Naive thymus-derived CD8-positive, alpha-beta T cell (primary cell): ENCODE measurements around the gene ITGA1. TPM values are rescaled to one million over a fixed set of nuclear protein-coding genes. Genes with fewer than 3 reads are reported as not detected.
"Not testable (repeated sequence)": the region's sequence is repeated elsewhere in the genome, so short reads cannot be mapped to it uniquely, and the experiment has no call there.

Experiments
- ATAC-seq, 2 donors: fragments of 150-1000 bp; cut with Tn5 transposase in 1 of 2; sonication (Bioruptor Pico), chemical (Tn5 transposase) in 1 of 2; 1 replicate in 1 of 2; 2 replicates in 1 of 2; pipeline ENCODE4 v1.10.0; 2021; ENCODE audit warnings: mild to moderate bottlenecking in 2 of 2, moderate library complexity in 2 of 2
- POLR2A ChIA-PET: fragments of 350-600 bp; sonication (Branson Sonifier 250); formaldehyde crosslinking; loops from one replicate; lab custom pipeline; 2021; ENCODE audit warnings: antibody characterized with exemption; lab: Charles Lee
- DNase-seq, 10 donors: peaks; one replicate each; pipeline versions ENCODE4 v3.0.0 to v3.0.0-alpha.2; 2020 to 2022
- H3K27ac Mint-ChIP-seq, 10 donors: one replicate each; pipeline ENCODE4 v1.8.0; 2020 to 2022; ENCODE audit warnings: mild to moderate bottlenecking in 10 of 10, mixed read lengths in 10 of 10, moderate library complexity in 4 of 10, inconsistent platforms in 1 of 10
- H3K27me3 Mint-ChIP-seq, 5 donors: one replicate each; pipeline ENCODE4 v1.8.0; 2021 to 2022; ENCODE audit warnings: mixed read lengths in 5 of 5
- H3K36me3 Mint-ChIP-seq, 3 donors: one replicate each; pipeline ENCODE4 v1.8.0; 2020 to 2022; ENCODE audit warnings: mixed read lengths in 3 of 3, mild to moderate bottlenecking in 2 of 3, inconsistent platforms in 1 of 3
- H3K4me1 Mint-ChIP-seq, 4 donors: one replicate each; pipeline ENCODE4 v1.8.0; 2021 to 2022; ENCODE audit warnings: mixed read lengths in 4 of 4
- H3K4me3 Mint-ChIP-seq, 10 donors: one replicate each; pipeline ENCODE4 v1.8.0; 2020 to 2022; ENCODE audit warnings: mild to moderate bottlenecking in 10 of 10, mixed read lengths in 10 of 10, moderate library complexity in 6 of 10, inconsistent platforms in 1 of 10
- H3K9me3 Mint-ChIP-seq, 9 donors: one replicate each; pipeline ENCODE4 v1.8.0; 2020 to 2022; ENCODE audit warnings: mixed read lengths in 9 of 9, mild to moderate bottlenecking in 3 of 9, inconsistent platforms in 1 of 9, moderate library complexity in 1 of 9
- polyA plus RNA-seq, 3 donors: library from polyadenylated mRNA; unstranded; fragments of 300-500 nt; fragmentation: Illumina TruSeq; gene quantifications; one replicate each; pipeline ENCODE4 v1.2.3, GENCODE V29; 2021
- total RNA-seq, 8 experiments: library from RNA in 2 of 8; stranded (reverse) in 2 of 8; gene quantifications; one replicate each; pipeline ENCODE4 v1.2.3 and lab custom pipeline; 2021 to 2026

The ITGA1 gene
- 1 to 10 TPM; 3.9 to 4.6 TPM for total RNA-seq
- 1 to 10 TPM in 1 of 3 donors, under 1 TPM in 2; 0.27 to 1.1 (median 0.83) TPM for polyA plus RNA-seq
- 1.00 to 117 (median 10.3) reads per million in 6 experiments for total RNA-seq (lab: John Stamatoyannopoulos, UW)

DNA sequence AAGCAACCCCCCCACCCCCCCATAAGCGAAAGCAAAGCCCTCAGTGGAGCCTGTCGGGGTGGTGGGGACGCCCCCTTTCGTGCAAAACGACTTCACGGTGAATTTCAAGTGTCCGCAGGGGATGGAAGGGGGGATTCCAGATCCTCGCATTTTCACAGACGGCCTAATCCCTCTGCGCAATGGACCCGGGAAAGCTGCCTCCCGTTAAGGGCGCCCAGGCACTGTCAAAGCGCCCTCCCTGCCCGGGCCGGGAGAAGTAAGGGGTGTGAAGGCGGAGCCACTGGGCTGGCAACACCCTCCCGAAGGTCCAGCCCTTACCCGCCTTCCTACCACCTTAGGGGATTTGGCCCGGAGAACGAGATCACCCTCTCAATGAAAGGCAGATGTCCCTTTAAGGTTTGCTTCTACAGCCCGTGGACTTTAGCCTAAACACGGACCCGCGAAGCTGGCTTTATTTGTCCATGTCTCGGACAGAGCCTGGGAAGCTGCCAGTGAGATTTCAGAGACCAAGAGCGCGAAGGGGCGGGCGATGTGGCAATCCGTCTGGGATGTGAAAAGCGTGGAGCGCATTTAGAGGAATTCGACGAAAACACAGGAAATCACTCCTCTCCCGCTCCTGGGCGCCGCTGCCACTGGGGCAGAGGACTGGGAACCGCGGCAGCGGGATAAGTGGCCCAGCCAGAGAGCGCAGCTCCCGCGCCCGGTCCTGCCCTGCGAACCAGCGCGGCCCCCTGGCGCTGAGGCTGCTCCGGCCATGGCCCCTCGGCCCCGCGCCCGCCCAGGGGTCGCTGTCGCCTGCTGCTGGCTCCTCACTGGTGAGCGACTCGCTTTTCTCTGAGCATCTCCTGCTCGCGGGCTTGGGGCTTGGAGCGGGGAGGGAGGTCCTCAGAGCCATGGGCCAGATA, at the start of gene ITGA1, which contains the start of gene PELO:
ITGA1 (plus strand) TSS at position 317 of the 905 bp plus-strand sequence; CDS start at position 755, 438 bp downstream.
PELO (plus strand) TSS at position 317 of the 905 bp plus-strand sequence. CDS start 12,479 bp downstream, outside the sequence.
- peaks cover 0 to 26% (median 0%) of the 10 kb centered on the region in 5 donors for H3K27me3 Mint-ChIP-seq
- H3K36me3 Mint-ChIP-seq: no peaks in the 10 kb centered on the region
- peaks cover 11 to 21% (median 17%) of the 10 kb centered on the region in 4 donors for H3K4me1 Mint-ChIP-seq
- H3K9me3 Mint-ChIP-seq: no peaks in the 10 kb centered on the region
- peak within 1 kb of the TSS in 9 of 10 donors; percentile 58 to 84 (median 82) for H3K27ac Mint-ChIP-seq
- H3K4me3 Mint-ChIP-seq: peak within 1 kb of the TSS; percentile 87 to 94 (median 92)
- DNase-seq (peak; percentile 19 to 66 (median 40)), ATAC-seq (peak; percentile 75 to 84)
- POLR2A ChIA-PET: interaction anchor here (1.3 kb wide), 1 partner anchor 12 kb away, joined by 7 read pairs; no protein-coding TSS in a partner anchor

DNA sequence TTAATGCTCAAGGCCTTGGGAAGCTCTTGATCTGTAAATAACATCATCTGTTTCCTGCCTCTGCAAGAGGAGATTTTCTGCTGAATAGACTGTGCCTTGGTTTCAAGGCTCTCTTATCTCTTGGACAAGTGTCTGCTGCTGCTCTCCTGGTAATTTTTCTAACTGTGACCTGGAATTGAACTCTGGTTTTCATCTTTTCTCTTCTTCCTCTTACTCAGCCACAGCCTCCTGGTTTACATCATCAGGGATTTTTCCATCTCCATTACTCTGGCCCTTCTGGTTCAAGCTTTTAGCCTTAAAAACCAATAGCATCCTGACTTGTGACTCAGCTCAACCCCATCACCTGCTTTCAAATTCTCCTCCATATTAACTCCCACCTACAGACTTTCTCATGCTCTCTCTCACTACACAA, 49.6 kb upstream of the ITGA1 start:
- H3K4me3 Mint-ChIP-seq: peak overlapping the region in 5 of 10 donors; percentile 0 to 66 (median 26)
- no peaks in the 10 kb centered on the region for H3K27me3 Mint-ChIP-seq
- no peaks in the 10 kb centered on the region for H3K36me3 Mint-ChIP-seq
- peak overlapping the region in 8 of 10 donors; percentile 2 to 88 (median 38) for H3K27ac Mint-ChIP-seq
- H3K4me1 Mint-ChIP-seq: peaks cover 21 to 39% (median 34%) of the 10 kb centered on the region in 4 donors
- POLR2A ChIA-PET: interaction anchor here (0.7 kb wide), 1 partner anchor 86 kb away, joined by 8 read pairs; no protein-coding TSS in a partner anchor
- peaks cover 0 to 6% (median 0%) of the 10 kb centered on the region in 9 donors for H3K9me3 Mint-ChIP-seq
- ATAC-seq: no peak
- no peak for DNase-seq

GRCh38 chr5:52740007-52740406, 47.7 kb upstream of the ITGA1 start:
- peaks cover 0 to 6% (median 0%) of the 10 kb centered on the region in 9 donors for H3K9me3 Mint-ChIP-seq
- peak overlapping the region in 1 of 10 donors; percentile 53 for H3K27ac Mint-ChIP-seq
- DNase-seq (no peak), ATAC-seq (no peak)
- POLR2A ChIA-PET: interaction anchor here (1.2 kb wide), 1 partner anchor 15 kb away, joined by 3 read pairs; no protein-coding TSS in a partner anchor
- no peak overlapping the region for H3K4me3 Mint-ChIP-seq
- H3K4me1 Mint-ChIP-seq: peaks cover 30 to 57% (median 53%) of the 10 kb centered on the region in 4 donors
- H3K36me3 Mint-ChIP-seq: no peaks in the 10 kb centered on the region
- H3K27me3 Mint-ChIP-seq: no peaks in the 10 kb centered on the region

GRCh38 chr5:52743012-52743411, 44.7 kb upstream of the ITGA1 start:
- peaks cover 0 to 4% (median 0%) of the 10 kb centered on the region in 9 donors for H3K9me3 Mint-ChIP-seq
- peak overlapping the region; percentile 19 to 66 (median 40) for H3K4me3 Mint-ChIP-seq
- no peak for DNase-seq
- POLR2A ChIA-PET: interaction anchor here (0.9 to 1.7 kb wide), 3 partner anchors 15 to 57 kb away, joined by 3 to 5 read pairs (median 4); no protein-coding TSS in a partner anchor
- peak; percentile 34 to 49 for ATAC-seq
- H3K36me3 Mint-ChIP-seq: no peaks in the 10 kb centered on the region
- H3K4me1 Mint-ChIP-seq: peaks cover 36 to 67% (median 61%) of the 10 kb centered on the region in 4 donors
- H3K27me3 Mint-ChIP-seq: no peaks in the 10 kb centered on the region
- peak overlapping the region; percentile 71 to 95 (median 86) for H3K27ac Mint-ChIP-seq

- peak overlapping the region in 9 of 10 donors; percentile 34 to 66 (median 55) for H3K4me3 Mint-ChIP-seq
- peaks cover 31 to 63% (median 57%) of the 10 kb centered on the region in 4 donors for H3K4me1 Mint-ChIP-seq
- H3K27me3 Mint-ChIP-seq: no peaks in the 10 kb centered on the region
- DNase-seq (peak in 1 of 10 donors; percentile 15), ATAC-seq (peak; percentile 24 to 45)
- POLR2A ChIA-PET: interaction anchor here (0.9 to 1.7 kb wide), 3 partner anchors 15 to 56 kb away, joined by 3 to 5 read pairs (median 4); no protein-coding TSS in a partner anchor
- peak overlapping the region; percentile 71 to 95 (median 86) for H3K27ac Mint-ChIP-seq
- no peaks in the 10 kb centered on the region for H3K36me3 Mint-ChIP-seq
- no peaks in the 10 kb centered on the region for H3K9me3 Mint-ChIP-seq
Measured at GRCh38 chr5:52743529-52743928, 44.2 kb upstream of the ITGA1 start.

- ATAC-seq (peak; percentile 93 to 95), DNase-seq (peak in 8 of 10 donors; percentile 1 to 66 (median 46))
- Mint-ChIP-seq H3K27me3 (no peaks in the 10 kb centered on the region), H3K36me3 (no peaks in the 10 kb centered on the region), H3K4me1 (peaks cover 31 to 64% (median 56%) of the 10 kb centered on the region in 4 donors), H3K4me3 (peak overlapping the region in 9 of 10 donors; percentile 34 to 66 (median 55)), H3K9me3 (no peaks in the 10 kb centered on the region), H3K27ac (peak overlapping the region; percentile 71 to 95 (median 86))
- POLR2A ChIA-PET: interaction anchor here (1.6 to 1.7 kb wide), 2 partner anchors 16 to 56 kb away, joined by 4 to 5 read pairs; no protein-coding TSS in a partner anchor
Measured at GRCh38 chr5:52743970-52744369, 43.7 kb upstream of the ITGA1 start.

- Mint-ChIP-seq H3K27ac (peak overlapping the region in 9 of 10 donors; percentile 13 to 95 (median 70)), H3K4me1 (peaks cover 29 to 59% (median 56%) of the 10 kb centered on the region in 4 donors), H3K4me3 (peak overlapping the region in 1 of 10 donors; percentile 25)
- H3K9me3 Mint-ChIP-seq, ATAC-seq, H3K36me3 Mint-ChIP-seq, H3K27me3 Mint-ChIP-seq: not testable (repeated sequence)
- POLR2A ChIA-PET: interaction anchor here (1.3 to 2.2 kb wide), 2 partner anchors 10 to 19 kb away, joined by 5 to 10 read pairs; no protein-coding TSS in a partner anchor
- DNase-seq: peak in 1 of 10 donors; percentile 2
Measured at GRCh38 chr5:52744867-52745458, 42.8 kb upstream of the ITGA1 start.

GRCh38 chr5:52746539-52746938, 41.2 kb upstream of the ITGA1 start:
- peak overlapping the region in 2 of 10 donors; percentile 91 to 95 for H3K27ac Mint-ChIP-seq
- no peaks in the 10 kb centered on the region for H3K36me3 Mint-ChIP-seq
- POLR2A ChIA-PET: interaction anchor here (2.2 kb wide), 1 partner anchor 21 kb away, joined by 10 read pairs; no protein-coding TSS in a partner anchor
- H3K9me3 Mint-ChIP-seq: no peaks in the 10 kb centered on the region
- ATAC-seq (no peak), DNase-seq (no peak)
- no peaks in the 10 kb centered on the region for H3K27me3 Mint-ChIP-seq
- no peak overlapping the region for H3K4me3 Mint-ChIP-seq
- H3K4me1 Mint-ChIP-seq: peaks cover 26 to 52% (median 49%) of the 10 kb centered on the region in 4 donors

DNA sequence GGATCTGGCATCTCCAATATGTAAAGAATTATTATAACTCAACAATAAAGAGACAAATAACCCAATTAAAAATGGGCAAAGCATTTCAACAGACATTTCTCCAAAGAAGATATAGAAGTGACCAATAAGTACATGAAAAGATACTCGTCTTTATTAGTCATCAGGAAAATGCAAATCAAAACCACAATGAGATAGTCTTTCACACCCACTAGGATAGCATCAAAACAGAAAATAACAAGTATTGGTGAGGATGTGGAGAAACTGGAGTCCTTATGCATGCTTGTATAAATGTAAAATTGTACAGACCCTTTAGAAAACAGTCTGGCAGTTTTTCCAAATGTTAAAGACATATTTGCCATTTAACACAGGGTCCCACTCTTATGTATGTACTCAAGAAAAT, 39.1 kb upstream of the ITGA1 start:
- Mint-ChIP-seq H3K4me1 (peaks cover 17 to 33% (median 29%) of the 10 kb centered on the region in 4 donors), H3K4me3 (no peak overlapping the region), H3K9me3 (peaks cover 0 to 2% (median 0%) of the 10 kb centered on the region in 9 donors), H3K36me3 (no peaks in the 10 kb centered on the region), H3K27me3 (no peaks in the 10 kb centered on the region), H3K27ac (peak overlapping the region in 2 of 10 donors; percentile 36 to 44)
- POLR2A ChIA-PET: no interaction called here
- DNase-seq (no peak), ATAC-seq (no peak)

- Mint-ChIP-seq H3K4me3 (no peak overlapping the region), H3K27ac (peak overlapping the region in 1 of 10 donors; percentile 3), H3K27me3 (no peaks in the 10 kb centered on the region), H3K36me3 (no peaks in the 10 kb centered on the region), H3K9me3 (peaks cover 0 to 2% (median 0%) of the 10 kb centered on the region in 9 donors), H3K4me1 (peaks cover 12 to 24% (median 18%) of the 10 kb centered on the region in 4 donors)
- no peak for ATAC-seq
- POLR2A ChIA-PET: no interaction called here
- DNase-seq: no peak
Measured at GRCh38 chr5:52749666-52750065, 38.0 kb upstream of the ITGA1 start.

DNA sequence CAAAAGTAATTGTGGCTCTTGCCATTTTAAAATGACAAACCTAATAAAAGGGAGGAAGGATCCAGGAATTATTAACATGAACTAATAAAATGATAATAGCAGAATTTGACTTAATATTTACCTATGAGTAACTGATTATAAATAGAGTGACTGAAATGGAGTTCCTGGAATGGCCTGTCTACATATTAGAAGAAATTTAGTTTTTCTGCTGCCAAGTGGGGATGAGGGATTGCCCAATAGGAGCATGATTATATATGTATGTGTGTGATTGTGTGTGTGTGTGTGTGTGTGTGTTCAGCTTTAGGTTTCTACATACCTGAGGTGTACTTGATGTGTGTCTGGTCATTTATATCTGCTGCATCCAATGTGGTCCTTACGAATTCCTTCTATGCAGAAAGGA, 36.6 kb upstream of the ITGA1 start:
- Mint-ChIP-seq H3K27ac (peak overlapping the region in 1 of 10 donors; percentile 14), H3K4me3 (no peak overlapping the region), H3K36me3 (no peaks in the 10 kb centered on the region), H3K4me1 (peaks cover under 1 to 9% (median 6%) of the 10 kb centered on the region in 4 donors), H3K27me3 (no peaks in the 10 kb centered on the region), H3K9me3 (peaks cover 0 to 2% (median 0%) of the 10 kb centered on the region in 9 donors)
- ATAC-seq (no peak), DNase-seq (no peak)
- POLR2A ChIA-PET: no interaction called here
